ENCODE measurements around the gene CETP.

DNA sequence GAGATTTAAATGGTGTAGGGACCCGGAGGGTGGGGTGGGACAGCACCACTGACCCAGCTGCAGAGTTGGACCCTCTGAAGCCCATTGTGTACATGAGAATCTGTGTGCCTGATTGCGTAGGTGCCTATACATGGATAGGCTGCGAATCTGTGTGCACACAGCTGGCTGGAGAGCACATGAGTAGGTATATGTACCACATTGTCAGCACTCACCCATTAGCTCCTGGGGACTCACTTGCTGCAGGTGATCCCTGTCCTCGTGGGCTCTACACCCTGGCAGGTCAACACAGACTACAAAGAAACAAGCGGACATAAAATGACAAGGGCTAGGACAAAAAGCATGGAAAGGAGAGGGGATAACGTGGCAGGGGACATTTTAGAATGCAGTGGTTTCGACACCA, 11.3 kb upstream of the CETP start:
- no peak for TF ChIP-seq POLR2A (IDR thresholded peaks at IDR 0.05)
- TF ChIP-seq, protein P1, sequence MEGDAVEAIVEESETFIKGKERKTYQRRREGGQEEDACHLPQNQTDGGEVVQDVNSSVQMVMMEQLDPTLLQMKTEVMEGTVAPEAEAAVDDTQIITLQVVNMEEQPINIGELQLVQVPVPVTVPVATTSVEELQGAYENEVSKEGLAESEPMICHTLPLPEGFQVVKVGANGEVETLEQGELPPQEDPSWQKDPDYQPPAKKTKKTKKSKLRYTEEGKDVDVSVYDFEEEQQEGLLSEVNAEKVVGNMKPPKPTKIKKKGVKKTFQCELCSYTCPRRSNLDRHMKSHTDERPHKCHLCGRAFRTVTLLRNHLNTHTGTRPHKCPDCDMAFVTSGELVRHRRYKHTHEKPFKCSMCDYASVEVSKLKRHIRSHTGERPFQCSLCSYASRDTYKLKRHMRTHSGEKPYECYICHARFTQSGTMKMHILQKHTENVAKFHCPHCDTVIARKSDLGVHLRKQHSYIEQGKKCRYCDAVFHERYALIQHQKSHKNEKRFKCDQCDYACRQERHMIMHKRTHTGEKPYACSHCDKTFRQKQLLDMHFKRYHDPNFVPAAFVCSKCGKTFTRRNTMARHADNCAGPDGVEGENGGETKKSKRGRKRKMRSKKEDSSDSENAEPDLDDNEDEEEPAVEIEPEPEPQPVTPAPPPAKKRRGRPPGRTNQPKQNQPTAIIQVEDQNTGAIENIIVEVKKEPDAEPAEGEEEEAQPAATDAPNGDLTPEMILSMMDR (IDR thresholded peaks at IDR 0.05): no peak

All from thyroid gland (tissue), 4 donors.